HepG2 (cell line): ENCODE data around the gene PRPSAP1. TPM values are rescaled to one million over a fixed set of nuclear protein-coding genes. Genes with fewer than 3 reads are reported as not detected.
A peak's percentile ranks its signal among the peaks of the same experiment; 100 is the strongest.

Experiments
- BCL3 ChIP-seq: sonication (generic); formaldehyde crosslinking; IDR thresholded peaks from 2 replicates; pipeline ENCODE4 v1.5.1; 2020; ENCODE audit warnings: mild to moderate bottlenecking, missing genetic modification reagents, moderate library complexity
- GATAD1 ChIP-seq: IDR thresholded peaks from 2 replicates; pipeline ENCODE4 v1.6.1; 2016; ENCODE audit warnings: missing genetic modification reagents, missing compliant biosample characterization
- HOMEZ ChIP-seq: IDR thresholded peaks from 2 replicates; pipeline ENCODE4 v1.6.1; 2016; ENCODE audit warnings: low read depth
- TOPORS ChIP-seq: sonication (generic); formaldehyde crosslinking; IDR thresholded peaks from 2 replicates; pipeline ENCODE4 v1.8.0; 2023; ENCODE audit warnings: mild to moderate bottlenecking, missing genetic modification reagents
- ZBTB40 ChIP-seq, 2 experiments: fragments of 450-650 bp in 1 of 2; sonication (generic) in 1 of 2; formaldehyde crosslinking in 1 of 2; IDR thresholded peaks; 2 replicates each; pipeline versions ENCODE4 v1.6.1 to v1.8.0; 2016 to 2022; ENCODE audit warnings: antibody characterized with exemption in 1 of 2, mild to moderate bottlenecking in 1 of 2, missing genetic modification reagents in 1 of 2
- ZNF407 ChIP-seq: sonication (generic); formaldehyde crosslinking; IDR thresholded peaks from one replicate; pipeline ENCODE4 v1.5.1; 2020; ENCODE audit warnings: mild to moderate bottlenecking, missing genetic modification reagents; ENCODE audit errors: not compliant biosample characterization
- polyA plus RNA-seq, 8 experiments: library from polyadenylated mRNA; depleted of rRNA in 3 of 8; stranded (reverse) in 7 of 8; unstranded in 1 of 8; fragments of >200 nt; fragmentation: Illumina TruSeq in 4 of 8; extraction: Trizol in 4 of 8; gene quantifications; 2 replicates each; pipeline versions ENCODE4 v1.2.1 to v1.2.3, GENCODE V29; 2011 to 2016; ENCODE audit warnings: low read depth in 4 of 8, missing spikeins in 1 of 8, mixed read lengths in 1 of 8; ENCODE audit not compliant: insufficient read depth in 1 of 8
- total RNA-seq, 5 experiments: library from RNA; depleted of rRNA; stranded (reverse); fragments of >200 nt; fragmentation: Illumina TruSeq; extraction: Trizol; gene quantifications; 2 replicates each; pipeline ENCODE4 v1.2.3, GENCODE V29; 2016; ENCODE audit warnings: low read depth in 1 of 5

Gene PRPSAP1
- total and polyA plus RNA-seq, 2 of the 13 experiments (the other 11 are each of a cell fraction or from before 2014, with no cell fraction given), result 91.1 to 314 TPM

- TF ChIP-seq ZBTB40 (IDR thresholded peaks at IDR 0.05) (no peak), ZBTB40 (CRISPR knock-in tag; IDR thresholded peaks at IDR 0.05) (peak; percentile 94), ZNF407 (peak; percentile 99), TOPORS (CRISPR knock-in tag) (peak; percentile 97), GATAD1 (CRISPR knock-in tag) (peak; percentile 49; the same call in 1 of the 2 replicates), BCL3 (CRISPR knock-in tag) (peak; percentile 99), HOMEZ (CRISPR knock-in tag) (peak; percentile 64; the same call in 1 of the 2 replicates)
Measured at GRCh38 chr17:76385892-76386786, 32.4 kb upstream of the PRPSAP1 start (continued).
